B cell (primary cell): ENCODE results near the gene FAM53A. TPM values are rescaled to one million over a fixed set of nuclear protein-coding genes. Genes with fewer than 3 reads are reported as not detected.

Experiments
- ATAC-seq: fragments of 200-7000 bp; cut with Tn5 transposase; one replicate; pipeline ENCODE4 v1.10.0; 2021; ENCODE audit warnings: low read depth, mild to moderate bottlenecking, moderate number of reproducible peaks, moderate library complexity
- CTCF ChIA-PET: fragments of 350-600 bp; sonication (Branson Sonifier 250); formaldehyde crosslinking; loops from one replicate; lab custom pipeline; 2021; ENCODE audit warnings: antibody characterized with exemption, inconsistent platforms; lab: Charles Lee
- POLR2A ChIA-PET: fragments of 350-600 bp; sonication (Branson Sonifier 250); formaldehyde crosslinking; loops from one replicate; lab custom pipeline; 2021; ENCODE audit warnings: antibody characterized with exemption; lab: Charles Lee
- DNase-seq: peaks from one replicate; pipeline ENCODE4 v3.0.0; 2013
- H2AFZ ChIP-seq: 2 replicates; pipeline ENCODE4 v1.6.1; 2012; ENCODE audit warnings: mild to moderate bottlenecking, low read depth, low read length; ENCODE audit not compliant: insufficient read depth, poor library complexity, severe bottlenecking
- H3K27ac ChIP-seq, 2 donors: 1 replicate in 1 of 2; 2 replicates in 1 of 2; pipeline ENCODE4 v1.5.1; 2012 to 2013; ENCODE audit warnings: low read length in 2 of 2, mild to moderate bottlenecking in 2 of 2, moderate library complexity in 1 of 2
- H3K27me3 ChIP-seq, 4 experiments: fragments of 200-600 bp in 1 of 4; sonication (generic) in 1 of 4; replicated peaks in 1 of 4; 1 replicate in 2 of 4; 2 replicates in 2 of 4; pipeline versions ENCODE4 v1.6.1 to v1.7.0; 2013 to 2016; ENCODE audit warnings: low read length in 3 of 4, mild to moderate bottlenecking in 2 of 4, mixed read lengths in 1 of 4, moderate library complexity in 1 of 4; ENCODE audit not compliant: insufficient read depth in 4 of 4, control insufficient read depth in 3 of 4; ENCODE audit errors: control extremely low read depth in 1 of 4
- H3K36me3 ChIP-seq, 2 experiments: replicated peaks in 1 of 2; 1 replicate in 1 of 2; 2 replicates in 1 of 2; pipeline versions ENCODE4 v1.6.1 to v1.7.1; 2013; ENCODE audit warnings: low read length in 1 of 2; ENCODE audit not compliant: insufficient read depth in 2 of 2, control insufficient read depth in 1 of 2; ENCODE audit errors: control extremely low read depth in 1 of 2, extremely low read depth in 1 of 2
- H3K4me1 ChIP-seq, 2 donors: fragments of 200-600 bp in 1 of 2; sonication (generic) in 1 of 2; 1 replicate in 1 of 2; 2 replicates in 1 of 2; pipeline versions ENCODE4 v1.5.1 to v1.6.1; 2013 to 2017; ENCODE audit warnings: low read length in 2 of 2; ENCODE audit not compliant: control insufficient read depth in 2 of 2, insufficient read depth in 2 of 2
- H3K4me2 ChIP-seq: replicated peaks from 2 replicates; pipeline ENCODE3; 2012; ENCODE audit warnings: mild to moderate bottlenecking, low read depth, low read length; ENCODE audit not compliant: poor library complexity, severe bottlenecking
- H3K4me3 ChIP-seq, 5 experiments: fragments of 200-600 bp in 1 of 5; sonication (generic) in 1 of 5; 1 replicate in 3 of 5; 2 replicates in 2 of 5; pipeline versions ENCODE4 v1.5.1 to v1.7.0; 2011 to 2016; ENCODE audit warnings: low read length in 4 of 5, mild to moderate bottlenecking in 4 of 5, low read depth in 2 of 5, control low read depth in 1 of 5, moderate library complexity in 1 of 5; ENCODE audit not compliant: insufficient read depth in 1 of 5; ENCODE audit errors: control extremely low read depth in 1 of 5, extremely low read depth in 1 of 5
- H3K79me2 ChIP-seq: fragments of 200-600 bp; sonication (generic); one replicate; pipeline ENCODE4 v1.6.0; 2016; ENCODE audit warnings: low read length; ENCODE audit not compliant: control insufficient read depth, insufficient read depth
- H3K9ac ChIP-seq: fragments of 200-600 bp; sonication (generic); 2 replicates; pipeline ENCODE4 v1.6.1; 2017; ENCODE audit warnings: mild to moderate bottlenecking, low read length, moderate library complexity
- H3K9me3 ChIP-seq, 3 donors: one replicate each; pipeline versions ENCODE4 v1.6.1 to v1.7.1; 2013; ENCODE audit warnings: low read length in 2 of 3; ENCODE audit not compliant: control insufficient read depth in 2 of 3, insufficient read depth in 1 of 3; ENCODE audit errors: control extremely low read depth in 1 of 3
- H4K20me1 ChIP-seq: 2 replicates; pipeline ENCODE4 v1.6.0; 2012; ENCODE audit warnings: mild to moderate bottlenecking, low read length; ENCODE audit not compliant: insufficient read depth, control insufficient read depth, poor library complexity, severe bottlenecking
- H3K27ac Mint-ChIP-seq: one replicate; pipeline ENCODE4 v1.8.0; 2021; ENCODE audit warnings: mixed read lengths
- H3K27me3 Mint-ChIP-seq: one replicate; pipeline ENCODE4 v1.8.0; 2021; ENCODE audit warnings: mixed read lengths
- H3K4me1 Mint-ChIP-seq: one replicate; pipeline ENCODE4 v1.8.0; 2021; ENCODE audit warnings: mixed read lengths
- H3K4me3 Mint-ChIP-seq: one replicate; pipeline ENCODE4 v1.8.0; 2021; ENCODE audit warnings: mixed read lengths
- H3K9me3 Mint-ChIP-seq: one replicate; pipeline ENCODE4 v1.8.0; 2022; ENCODE audit warnings: mixed read lengths; ENCODE audit not compliant: insufficient read depth
- CTCF ChIP-seq: fragments of 200-600 bp; IDR thresholded peaks from one replicate; pipeline ENCODE4 v1.8.0; 2022; ENCODE audit warnings: antibody characterized with exemption, mild to moderate bottlenecking
- EZH2 ChIP-seq: IDR thresholded peaks from 2 replicates; pipeline ENCODE4 v1.6.1; 2012; ENCODE audit warnings: borderline replicate concordance, low read depth, mild to moderate bottlenecking, moderate library complexity, low read length; ENCODE audit not compliant: insufficient read depth, poor library complexity, severe bottlenecking
- WGBS: methylation state at CpG from one replicate; pipeline ENCODE4 v1.1.5; 2013; ENCODE audit warnings: missing lambda C conversion rate; ENCODE audit not compliant: insufficient coverage; 5-methylcytosine and 5-hydroxymethylcytosine counted together
- intact Hi-C: fragments of 100-400 bp; cut with micrococcal nuclease; formaldehyde crosslinking; loops from one replicate; pipeline ENCODE4 v1.10.0; 2022
- polyA plus RNA-seq: library from polyadenylated mRNA; depleted of rRNA; stranded (reverse); fragments of >200 nt; gene quantifications from 2 replicates; pipeline ENCODE4 v1.2.3, GENCODE V29; 2012
- total RNA-seq, 2 donors: library from RNA; stranded (reverse); fragments of 120-200 nt in 1 of 2; gene quantifications; 1 replicate in 1 of 2; 2 replicates in 1 of 2; pipeline versions ENCODE4 v1.2.3 to v1.2.4, GENCODE V29; 2013 to 2022

Gene FAM53A
- total and polyA plus RNA-seq, 2 donors (not counting 1 experiment from before 2014, with no cell fraction given): 2.2 to 4.2 TPM

GRCh38 chr4:1614854-1615595 lies 69.1 kb downstream of the FAM53A start:
- intact Hi-C loops: no loop called here
- Histone ChIP-seq H3K4me2 (no peak overlapping the region), H3K27ac (no peak overlapping the region), H3K27me3 (no peaks in the 10 kb centered on the region), H4K20me1 (no peaks in the 10 kb centered on the region), H3K4me3 (no peak overlapping the region), H3K79me2 (no peaks in the 10 kb centered on the region), H3K9ac (no peak overlapping the region), H2AFZ (no peak overlapping the region), H3K36me3 (no peaks in the 10 kb centered on the region), H3K9me3 (peaks cover 0 to 47% (median 6%) of the 10 kb centered on the region in 3 donors), H3K4me1 (no peaks in the 10 kb centered on the region)
- TF ChIP-seq CTCF: no peak
- no peak for TF ChIP-seq EZH2
- no peak for ATAC-seq
- CTCF ChIA-PET: no interaction called here
- POLR2A ChIA-PET: no interaction called here
- DNase-seq: no peak
- Mint-ChIP-seq H3K27ac (peak overlapping the region; percentile 43), H3K9me3 (peaks cover 6% of the 10 kb centered on the region), H3K27me3 (no peaks in the 10 kb centered on the region), H3K4me1 (peaks cover 4% of the 10 kb centered on the region), H3K4me3 (no peak overlapping the region)
- 81% methylated on average over 37 of the region's 37 CpGs for WGBS

- Mint-ChIP-seq H3K4me1 (peaks cover 4% of the 10 kb centered on the region), H3K27ac (peak overlapping the region; percentile 43), H3K9me3 (peaks cover 6% of the 10 kb centered on the region), H3K4me3 (no peak overlapping the region), H3K27me3 (no peaks in the 10 kb centered on the region)
- Histone ChIP-seq H3K27me3 (no peaks in the 10 kb centered on the region), H2AFZ (no peak overlapping the region), H3K9me3 (peaks cover 0 to 47% (median 6%) of the 10 kb centered on the region in 3 donors), H3K36me3 (no peaks in the 10 kb centered on the region), H3K27ac (no peak overlapping the region), H3K4me3 (no peak overlapping the region), H3K4me2 (no peak overlapping the region), H3K79me2 (no peaks in the 10 kb centered on the region), H4K20me1 (no peaks in the 10 kb centered on the region), H3K9ac (no peak overlapping the region), H3K4me1 (no peaks in the 10 kb centered on the region)
- POLR2A ChIA-PET: no interaction called here
- intact Hi-C loops: no loop called here
- ATAC-seq (no peak), DNase-seq (no peak)
- WGBS: over 99% methylated on average over 13 of the region's 17 CpGs
- CTCF ChIA-PET: no interaction called here
- TF ChIP-seq EZH2 (no peak), CTCF (no peak)
These were observed 69.6 kb downstream of the FAM53A start for GRCh38 chr4:1614502-1614853.
